GM18867 (cell line): ENCODE results near the gene MYDGF.
"Not testable (repeated sequence)": the region's sequence is repeated elsewhere in the genome, so short reads cannot be mapped to it uniquely, and the experiment has no call there.

Source experiments
- ATAC-seq: cut with Tn5 transposase; IDR thresholded peaks from one replicate; pipeline ENCODE4 v1.9.1; 2021; ENCODE audit warnings: mild to moderate bottlenecking, moderate library complexity; ENCODE audit not compliant: unreplicated experiment

The MYDGF gene

DNA sequence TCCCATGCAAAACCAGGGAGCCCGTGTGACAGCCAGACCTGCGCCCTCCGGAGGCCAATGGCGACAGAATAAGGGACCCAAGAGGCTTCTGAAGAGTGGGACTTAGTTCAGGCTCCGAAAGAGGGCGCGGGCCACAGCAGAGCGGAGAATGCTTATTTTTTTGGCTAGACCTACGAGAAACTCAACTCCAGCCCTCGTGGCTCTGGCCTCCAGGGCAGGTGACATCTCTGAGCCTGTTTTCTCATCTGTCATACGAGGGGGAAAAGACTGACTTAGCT is 30.5 kb upstream of the MYDGF start:
- no peak for ATAC-seq

DNA sequence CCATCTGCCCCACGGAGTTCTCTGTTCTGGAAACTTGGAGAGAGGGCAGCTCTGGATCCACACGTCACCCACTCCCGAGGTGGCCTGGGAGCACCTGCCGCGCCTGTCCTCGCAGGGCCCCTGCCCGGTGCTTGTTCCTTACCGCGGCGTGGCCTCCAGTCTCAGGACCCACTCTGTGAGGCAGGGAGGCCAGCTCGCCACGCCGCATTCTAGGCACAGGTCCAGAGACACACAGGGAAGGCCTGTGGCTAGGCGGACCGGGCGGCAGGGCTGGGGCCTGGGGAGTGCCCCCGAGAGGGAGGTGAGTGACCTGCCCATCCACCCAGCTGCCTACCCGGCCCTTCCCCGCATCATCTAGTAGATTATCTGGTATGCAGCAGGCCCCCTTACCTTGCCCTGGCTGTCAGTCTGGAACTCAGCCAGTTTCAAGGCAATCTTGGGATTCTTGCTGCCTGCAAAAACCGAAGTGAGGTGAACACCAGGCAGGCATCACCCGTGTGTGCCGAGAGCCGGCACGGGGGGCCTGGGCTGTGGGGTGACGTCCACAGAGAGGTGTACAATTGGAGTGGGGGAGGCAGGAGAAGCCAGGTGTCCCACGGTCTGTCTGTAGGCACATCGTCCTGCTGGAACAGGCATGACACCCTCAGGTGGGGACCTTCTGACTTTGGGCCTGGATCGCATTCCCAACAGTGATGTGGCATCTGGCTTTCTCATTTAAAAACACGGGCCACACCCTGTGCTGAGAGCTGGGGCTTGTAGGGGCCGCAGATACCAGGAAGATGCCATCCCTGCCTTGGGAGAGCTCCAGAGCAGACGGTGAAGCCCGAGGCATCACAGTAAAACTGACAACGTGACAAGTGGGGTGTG is 29.9 kb upstream of the MYDGF start:
- ATAC-seq: no peak

GRCh38 chr19:4697304-4697703 is 27.2 kb upstream of the MYDGF start:
- ATAC-seq: no peak

- ATAC-seq: no peak
These were observed 25.1 kb upstream of the MYDGF start for GRCh38 chr19:4695224-4695731.

- no peak for ATAC-seq
These were observed 24.3 kb upstream of the MYDGF start for GRCh38 chr19:4694211-4694987.

DNA sequence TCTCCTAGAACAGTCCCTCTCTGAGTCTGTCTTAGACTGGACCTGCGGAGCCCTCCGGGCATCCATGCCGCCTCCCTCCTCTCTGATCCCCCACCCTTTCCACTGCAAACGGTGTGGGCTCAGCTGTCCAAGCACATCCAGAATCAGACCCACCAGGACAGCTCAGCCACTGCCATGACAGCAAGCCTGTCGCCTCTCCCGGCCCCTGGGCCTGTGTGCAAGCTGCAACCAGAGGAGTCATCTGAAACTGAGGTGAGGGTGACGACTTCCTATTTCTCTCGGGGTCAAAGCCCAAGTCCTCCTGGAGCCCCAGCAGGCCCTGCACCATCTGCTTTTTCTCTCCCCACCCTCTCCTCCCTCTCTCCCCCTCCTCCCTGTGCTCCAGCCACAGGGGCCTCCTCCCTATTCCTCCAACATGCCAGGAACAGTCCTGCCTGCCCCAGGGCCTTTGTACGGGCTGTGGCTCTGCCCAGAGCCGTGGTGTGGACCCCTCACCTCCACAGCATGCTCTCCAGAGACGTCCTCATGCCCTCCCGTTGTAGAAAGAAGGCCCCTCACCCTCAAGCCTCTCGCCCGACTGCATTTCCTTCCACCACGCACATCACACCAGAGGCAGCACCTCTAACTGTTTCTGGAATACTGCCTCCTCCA is 23.5 kb upstream of the MYDGF start:
- no peak for ATAC-seq

- ATAC-seq: no peak
These were observed 22.9 kb upstream of the MYDGF start for GRCh38 chr19:4693078-4693350.

- ATAC-seq: no peak
These were observed 22.3 kb upstream of the MYDGF start for GRCh38 chr19:4692251-4693077.

DNA sequence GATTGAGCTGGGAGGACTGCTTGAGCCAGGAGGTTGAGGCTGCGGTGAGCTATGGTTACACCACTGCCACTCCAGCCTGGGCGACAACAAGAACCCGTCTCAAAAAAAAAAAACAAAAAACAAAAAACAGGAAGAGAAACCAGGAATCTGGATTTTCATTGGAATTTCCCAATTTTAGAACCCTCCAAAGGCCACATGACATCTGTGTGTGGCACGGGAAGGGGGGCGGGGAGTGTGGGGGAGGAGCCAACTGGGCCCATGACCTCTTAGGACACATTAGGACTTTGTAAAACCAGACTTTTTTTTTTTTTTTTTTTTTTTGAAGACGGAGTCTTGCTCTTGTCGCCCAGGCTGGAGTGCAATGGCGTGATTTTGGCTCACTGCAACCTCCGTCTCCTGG is 21.2 kb upstream of the MYDGF start:
- no peak for ATAC-seq

- ATAC-seq: no peak
These were observed 20.2 kb upstream of the MYDGF start for GRCh38 chr19:4690361-4690760.

- ATAC-seq: no peak
These were observed 19.3 kb upstream of the MYDGF start for GRCh38 chr19:4689403-4689802.

- ATAC-seq: no peak
These were observed 18.4 kb upstream of the MYDGF start for GRCh38 chr19:4688587-4688986.

DNA sequence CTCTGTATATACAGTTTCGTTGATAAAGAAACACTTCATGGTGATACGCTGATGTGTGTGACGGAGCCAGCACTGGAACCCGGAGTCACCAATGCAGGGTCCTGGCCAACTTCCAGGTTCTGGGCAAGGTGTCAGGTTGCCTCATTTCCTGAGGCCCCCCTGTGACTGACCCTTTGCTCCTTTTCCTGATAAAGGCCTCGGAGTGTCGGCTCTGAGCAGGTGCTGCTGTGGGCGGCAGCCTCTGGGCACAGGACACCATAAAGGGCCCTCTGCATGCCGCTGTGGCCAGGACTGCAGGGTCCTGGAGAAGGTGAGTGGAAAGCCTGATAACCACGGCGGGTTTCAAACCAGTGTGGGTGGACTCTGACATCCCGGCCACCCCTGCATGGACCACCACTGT is 17.3 kb upstream of the MYDGF start:
- no peak for ATAC-seq

GRCh38 chr19:4686700-4687099 is 16.6 kb upstream of the MYDGF start:
- no peak for ATAC-seq

GRCh38 chr19:4684312-4685095 is 14.4 kb upstream of the MYDGF start:
- no peak for ATAC-seq

DNA sequence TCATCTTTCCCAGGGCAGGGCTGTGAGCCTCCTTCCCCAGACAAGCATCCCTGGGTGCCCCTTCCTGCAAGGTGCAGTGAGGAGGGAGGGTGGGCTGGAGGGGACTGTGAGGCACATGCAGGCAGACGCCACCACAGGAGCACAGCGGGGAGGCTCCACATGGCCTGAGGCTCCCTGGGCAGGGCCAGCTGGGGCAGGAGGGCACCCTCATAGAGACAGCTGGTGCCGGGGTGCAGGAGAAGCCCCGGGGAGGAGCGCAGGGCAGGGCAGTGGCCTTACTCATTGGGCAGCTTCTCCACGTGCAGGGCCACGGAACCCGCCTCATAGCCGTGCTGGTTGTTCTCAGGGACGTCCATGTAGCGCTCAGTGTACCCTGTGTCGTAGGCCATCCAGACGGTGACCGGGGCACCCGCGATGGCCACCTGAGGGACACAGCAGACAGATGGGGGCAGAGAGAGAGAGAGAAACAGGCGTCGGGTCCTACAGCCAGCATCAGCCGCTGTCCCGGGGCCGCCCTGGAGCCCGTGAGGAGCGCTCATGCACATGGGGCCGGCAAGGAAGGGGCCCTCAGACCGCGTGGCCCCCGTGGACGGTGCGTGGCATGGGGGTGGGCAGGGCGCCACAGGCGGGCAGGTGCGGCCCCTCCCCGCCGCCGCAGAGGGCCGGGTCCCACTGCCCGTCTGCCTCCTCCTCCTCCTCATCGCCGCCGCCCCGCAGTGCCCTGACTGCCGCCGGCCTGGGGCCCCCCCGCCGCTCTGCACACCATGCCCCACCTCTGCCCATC is 12.5 kb upstream of the MYDGF start:
- ATAC-seq: no peak

- ATAC-seq: not testable (repeated sequence)
These were observed 9.9 kb upstream of the MYDGF start for GRCh38 chr19:4680021-4680420.

GRCh38 chr19:4678881-4679790 is 9.0 kb upstream of the MYDGF start:
- no peak for ATAC-seq
